Stimulated activated CD8-positive, alpha-beta memory T cell treated with anti-CD3 and anti-CD28 coated beads, Interleukin-4, amount 100 ng/mL, for 24 hours (primary cell): Measurements from ENCODE around the gene RBBP8NL.

Source experiments
- DNase-seq: peaks from one replicate; pipeline ENCODE4 v3.0.0-alpha.2; 2020; ENCODE audit warnings: low read depth

The RBBP8NL gene

DNA sequence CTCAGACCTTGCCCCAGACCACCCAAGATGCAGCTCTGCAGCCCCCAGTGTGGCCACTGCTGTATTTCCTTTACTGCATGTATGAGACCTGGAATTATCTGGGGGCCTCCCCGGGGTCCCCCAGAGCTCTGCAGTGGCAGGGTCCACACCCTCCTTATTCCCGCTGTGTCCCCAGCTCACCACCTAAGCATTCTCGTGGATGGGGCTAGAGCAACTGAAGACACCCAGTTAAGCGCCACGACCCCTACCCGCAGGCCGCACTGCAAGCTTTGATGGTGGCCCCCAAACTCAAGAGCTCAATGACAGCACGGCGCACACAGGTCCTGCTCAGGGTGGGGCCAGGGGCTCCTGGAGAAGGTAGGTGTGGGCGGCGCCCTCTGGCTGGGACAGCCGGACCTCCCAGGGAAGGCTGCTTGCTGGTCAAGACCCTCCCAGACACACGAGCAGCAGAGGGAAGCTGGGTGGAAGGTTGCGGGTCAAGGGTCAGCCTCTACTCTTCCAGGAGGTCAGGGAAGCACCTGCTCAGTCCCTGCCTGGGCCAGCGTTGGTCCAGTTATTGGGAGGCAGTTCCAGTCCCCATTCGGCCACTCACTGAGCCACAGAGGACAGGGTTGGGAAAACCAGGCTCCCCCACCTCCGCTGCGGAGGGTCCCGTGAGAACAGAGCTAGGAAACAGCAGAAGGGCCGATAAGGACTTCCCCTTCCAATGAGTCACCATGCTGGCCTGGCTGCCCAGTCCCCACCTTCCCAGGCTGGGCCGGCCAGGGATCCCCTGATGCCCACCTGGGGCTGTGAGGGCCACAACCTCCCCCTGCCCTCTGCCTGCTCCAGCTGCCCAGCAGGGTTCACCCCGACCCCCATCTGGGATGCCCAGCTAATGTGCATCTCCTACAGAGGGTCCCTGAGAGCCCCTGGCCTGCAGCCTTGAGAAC lies 63.2 kb downstream of the RBBP8NL start:
- no peak for DNase-seq

DNA sequence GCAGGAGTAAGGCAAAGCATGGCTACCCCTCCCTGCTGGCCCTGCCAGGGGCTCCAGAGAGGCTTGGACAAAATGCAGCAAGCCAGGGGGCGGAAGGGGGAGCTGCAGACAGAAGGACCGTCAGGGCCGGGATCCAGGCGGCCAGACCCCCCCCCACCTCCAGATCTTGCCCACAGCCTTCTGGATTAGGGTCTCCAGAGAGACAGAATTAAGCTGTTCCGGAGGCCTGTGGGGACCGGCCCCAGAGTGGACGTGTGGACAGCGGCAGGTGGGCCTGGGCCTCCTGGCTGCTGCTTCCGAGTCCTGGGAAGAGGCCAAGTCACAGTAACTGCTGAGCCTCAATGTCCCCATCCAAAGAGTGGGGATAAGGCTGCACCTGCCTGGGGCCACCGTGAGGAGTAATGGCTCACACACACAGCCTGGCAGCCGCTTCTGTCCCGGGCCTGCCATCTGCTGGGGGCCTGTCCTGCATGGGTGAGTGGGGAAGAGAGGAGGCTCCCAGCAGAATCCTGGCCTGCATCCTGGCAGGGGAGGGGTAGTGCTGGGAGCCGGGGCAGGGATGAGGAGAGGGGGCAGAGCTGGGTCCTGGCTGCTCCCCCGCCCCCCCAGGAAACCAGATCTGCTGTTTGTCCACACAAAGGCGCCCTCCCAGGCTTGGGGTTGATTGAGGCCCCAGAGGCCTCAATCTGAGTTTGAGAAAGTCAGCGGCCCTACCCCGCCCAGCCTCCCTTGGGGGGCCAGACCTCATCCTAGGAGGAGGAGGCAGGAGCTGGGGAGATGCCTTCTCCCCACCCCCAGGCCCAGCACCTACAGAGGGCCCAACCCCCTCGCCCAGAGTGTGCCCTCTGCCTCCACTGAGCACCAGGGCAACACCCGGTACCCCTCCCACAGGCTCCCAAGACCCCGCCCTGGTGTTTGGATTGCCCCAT lies 64.1 kb downstream of the RBBP8NL start:
- DNase-seq: no peak

DNA sequence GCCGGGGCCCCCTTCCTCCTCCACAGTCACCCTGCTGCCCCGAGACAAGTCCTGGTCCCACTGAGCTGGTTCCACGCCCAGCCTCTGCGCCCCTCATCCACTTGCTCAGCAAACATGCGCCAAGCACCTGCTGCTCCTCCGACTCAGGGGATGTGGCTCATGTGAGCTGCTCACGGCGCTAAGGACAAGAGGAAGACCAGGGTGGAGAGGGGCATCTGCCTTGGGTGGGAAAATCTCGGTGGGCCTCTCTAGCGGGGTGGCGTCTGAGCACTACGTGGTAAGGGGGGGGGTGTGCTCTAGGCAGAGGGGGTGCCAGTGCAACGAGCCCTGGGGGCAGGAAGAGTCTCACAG lies 64.8 kb downstream of the RBBP8NL start:
- DNase-seq: no peak

DNA sequence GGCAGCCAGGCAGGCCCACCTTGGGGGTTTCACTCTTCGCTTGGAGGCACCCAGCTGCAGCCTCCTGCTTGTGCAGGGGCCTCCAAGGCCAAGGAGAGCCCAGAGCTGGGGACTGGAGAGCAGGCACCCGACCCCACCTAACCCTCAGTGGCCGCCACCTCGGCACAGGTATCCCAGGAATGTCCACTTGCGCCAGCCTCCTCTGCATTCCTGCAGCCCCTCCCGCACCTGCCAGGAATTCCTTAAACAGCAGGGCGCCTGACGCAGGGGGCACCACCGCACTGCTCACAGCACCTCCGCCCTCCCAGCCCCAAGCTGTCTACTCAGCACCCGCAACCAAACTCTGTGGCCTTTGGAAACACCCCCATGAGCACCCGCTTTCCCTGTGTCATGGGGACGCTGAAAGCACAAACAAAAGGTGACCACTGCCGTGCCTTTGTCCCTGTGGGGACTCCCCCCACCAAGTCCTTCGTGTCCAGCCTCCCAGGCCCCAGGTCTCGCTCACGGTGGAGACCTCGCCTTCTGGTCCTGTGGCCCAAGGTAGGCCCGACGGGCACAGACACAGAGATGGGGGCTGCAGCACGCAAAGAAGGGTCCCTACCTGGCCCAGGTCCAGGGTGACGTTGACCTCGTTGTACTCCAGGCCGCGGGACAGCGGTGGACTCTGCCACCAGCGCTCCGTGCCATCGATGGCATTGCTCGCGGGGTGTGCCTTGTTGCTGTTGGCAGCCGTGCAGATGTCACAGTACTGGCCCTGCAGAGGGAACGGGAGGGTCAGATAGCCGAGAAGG lies 65.3 kb downstream of the RBBP8NL start:
- DNase-seq: no peak

DNA sequence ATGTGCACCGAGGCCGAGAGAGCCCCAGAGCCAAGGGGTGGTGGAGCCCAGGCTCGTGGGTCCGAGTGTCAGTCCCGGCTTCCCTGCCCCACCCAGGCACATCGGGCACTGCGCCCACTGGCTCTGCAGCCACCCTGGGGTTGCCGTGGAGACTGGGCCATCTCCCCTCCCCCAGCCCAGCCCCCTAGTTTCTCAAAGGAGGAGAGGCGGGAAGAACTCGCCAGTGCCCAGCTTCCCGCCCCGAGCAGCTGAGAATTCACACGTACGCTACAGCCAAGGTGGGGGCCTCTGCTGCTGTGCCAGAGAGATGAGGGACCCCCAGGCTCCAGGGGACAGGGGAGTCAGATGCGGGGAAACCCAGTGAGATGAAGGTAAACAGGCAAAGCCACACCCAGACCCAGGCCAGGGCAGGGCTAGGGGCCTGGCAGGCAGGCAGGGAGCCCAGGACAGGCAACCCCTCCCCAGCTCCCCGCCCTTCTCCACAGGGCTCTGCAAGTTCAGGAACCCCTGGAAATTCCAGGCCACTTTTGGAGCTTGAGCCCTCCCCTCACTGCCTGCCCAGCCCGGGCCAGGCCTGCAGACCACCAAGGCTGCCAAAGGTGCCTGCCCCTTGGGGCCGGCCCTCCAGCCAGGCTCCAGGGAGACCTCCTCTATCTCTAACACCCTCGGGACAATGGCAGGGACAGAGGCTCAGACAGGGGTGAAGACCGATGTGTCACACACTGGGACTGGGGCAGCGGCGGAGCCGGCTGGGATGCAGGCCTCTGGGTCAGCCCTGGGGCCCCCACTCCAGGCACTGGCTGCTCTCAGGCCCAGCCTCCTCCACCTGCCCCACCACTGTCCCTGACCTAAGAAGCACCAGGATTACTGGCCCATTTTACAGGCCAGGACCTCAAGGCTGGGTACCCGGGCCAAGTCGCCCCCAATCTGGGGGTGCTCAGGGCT lies 66.2 kb downstream of the RBBP8NL start:
- no peak for DNase-seq
